Mucosa of descending colon (tissue), 3 donors: Measurements from ENCODE around the gene EDDM13. TPM values are rescaled to one million over a fixed set of nuclear protein-coding genes. Genes with fewer than 3 reads are reported as not detected.

Experiments used
- ATAC-seq: fragments of 200-7000 bp; cut with Tn5 transposase; one replicate; pipeline ENCODE4 v1.9.1; 2020; ENCODE audit warnings: mild to moderate bottlenecking, moderate library complexity
- DNase-seq, 3 donors: peaks; one replicate each; pipeline ENCODE4 v3.0.0-alpha.2; 2020
- H3K36me3 ChIP-seq: fragments of 200-600 bp; one replicate; pipeline ENCODE4 v1.8.0; 2021; ENCODE audit warnings: low read depth, mild to moderate bottlenecking
- H3K4me1 ChIP-seq: fragments of 200-600 bp; one replicate; pipeline ENCODE4 v1.8.0; 2021; ENCODE audit warnings: low read depth, mild to moderate bottlenecking
- H3K4me3 ChIP-seq: fragments of 200-600 bp; one replicate; pipeline ENCODE4 v1.8.0; 2021; ENCODE audit warnings: mild to moderate bottlenecking
- H3K9me3 ChIP-seq: fragments of 200-600 bp; one replicate; pipeline ENCODE4 v1.8.0; 2021; ENCODE audit warnings: mild to moderate bottlenecking
- CTCF ChIP-seq: fragments of 200-600 bp; IDR thresholded peaks from one replicate; pipeline ENCODE4 v1.8.0; 2022; ENCODE audit warnings: antibody characterized with exemption, mild to moderate bottlenecking
- intact Hi-C, 2 donors: fragments of 100-400 bp; cut with DNase I in 1 of 2; cut with micrococcal nuclease in 1 of 2; formaldehyde crosslinking; loops; one replicate each; pipeline versions ENCODE4 v1.11.0 to v1.11.1; 2022; cut with DNase I, micrococcal nuclease
- total RNA-seq, 3 donors: library from RNA; stranded (reverse); fragmentation: NEBNext Ultra II Directional in 2 of 3; extraction: Animal tissue kit (Norgen Biotek cat#: 25700) in 2 of 3; gene quantifications; one replicate each; pipeline versions ENCODE4 v1.2.1 to v1.2.4, GENCODE V29; 2021 to 2023
- donor health status: DM: no; HTN: no; CAD: no; lungs with moderate emphysema.
- donor health status: DM: no; HTN: no; CAD: no.
- donor health status: DM: no; HTN: yes; CAD: no.

The EDDM13 gene
- total RNA-seq, 3 donors from 2014 or later, result not detected

DNA sequence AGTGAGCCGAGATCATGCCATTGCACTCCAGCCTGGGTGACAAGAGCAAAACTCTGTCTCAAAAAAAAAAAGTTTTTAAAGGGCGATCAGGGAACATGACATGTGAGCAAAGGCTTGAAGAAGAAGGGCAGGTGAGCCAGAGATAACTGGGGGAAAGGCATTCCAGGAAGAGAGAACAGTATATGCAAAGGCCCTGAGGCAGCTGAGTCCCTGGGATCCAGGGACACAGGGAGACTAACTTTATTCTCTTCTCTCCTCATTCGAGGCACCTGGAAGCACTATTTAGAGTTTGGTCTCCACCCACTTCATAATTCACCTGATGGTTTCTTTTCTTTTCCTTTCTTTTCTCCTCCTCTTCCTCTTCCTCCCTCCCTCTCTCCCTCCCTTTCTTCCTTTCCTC lies 24.5 kb downstream of the EDDM13 start:
- no peak overlapping the region for H3K4me3 ChIP-seq
- no peak for ATAC-seq
- no peak for DNase-seq
- no peaks in the 10 kb centered on the region for H3K4me1 ChIP-seq
- intact Hi-C loops, result no loop called here
- TF ChIP-seq CTCF, result no peak
- no peaks in the 10 kb centered on the region for H3K36me3 ChIP-seq
- no peaks in the 10 kb centered on the region for H3K9me3 ChIP-seq

DNA sequence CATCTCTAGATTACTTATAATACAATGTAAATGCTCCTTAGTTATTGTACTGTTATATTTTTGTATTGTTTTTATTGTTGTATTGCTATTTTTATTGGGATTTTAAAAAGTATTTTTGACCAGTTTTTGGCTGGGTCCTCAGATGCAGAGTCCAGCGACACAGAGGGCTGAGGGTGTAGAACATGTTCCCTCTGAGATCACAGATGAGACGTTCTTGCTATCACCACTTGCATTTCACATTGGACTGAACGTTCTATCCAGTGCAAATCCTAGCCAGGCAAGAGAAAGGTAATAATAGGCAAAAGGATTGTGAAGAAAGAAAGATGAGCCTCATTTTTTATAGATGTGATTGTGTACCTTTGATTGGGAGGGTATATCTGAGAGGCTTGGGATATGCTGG lies 27.1 kb downstream of the EDDM13 start:
- no peaks in the 10 kb centered on the region for H3K4me1 ChIP-seq
- no peak for DNase-seq
- no peak overlapping the region for H3K4me3 ChIP-seq
- no peaks in the 10 kb centered on the region for H3K9me3 ChIP-seq
- intact Hi-C loops, result no loop called here
- no peak for ATAC-seq
- no peaks in the 10 kb centered on the region for H3K36me3 ChIP-seq
- TF ChIP-seq CTCF, result no peak

DNA sequence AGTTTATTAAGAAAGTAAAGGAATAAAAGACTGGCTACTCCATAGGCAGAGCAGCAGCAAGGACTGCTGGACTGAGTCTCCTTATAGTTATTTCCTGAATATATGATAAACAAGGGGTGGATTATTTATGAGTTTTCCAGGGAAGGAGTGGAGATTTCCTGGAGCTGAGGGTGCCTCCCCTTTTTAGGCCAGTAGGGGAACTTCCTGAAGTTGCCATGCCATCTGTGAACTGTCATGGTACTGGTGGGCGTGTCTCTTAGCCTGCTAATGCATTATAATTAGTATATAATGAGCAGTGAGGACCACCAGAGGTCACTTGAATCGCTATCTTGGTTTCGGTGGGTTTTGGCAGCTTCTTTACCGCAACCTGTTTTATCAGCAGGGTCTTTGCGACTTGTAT lies 28.6 kb downstream of the EDDM13 start:
- DNase-seq (no peak), ATAC-seq (peak; percentile 10)
- H3K4me3 ChIP-seq, result no peak overlapping the region
- intact Hi-C loops, result no loop called here
- TF ChIP-seq CTCF, result no peak
- no peaks in the 10 kb centered on the region for H3K36me3 ChIP-seq
- H3K4me1 ChIP-seq, result no peaks in the 10 kb centered on the region
- no peaks in the 10 kb centered on the region for H3K9me3 ChIP-seq

GRCh38 chr19:56301886-56302620 lies 29.5 kb downstream of the EDDM13 start:
- TF ChIP-seq CTCF, result no peak

DNA sequence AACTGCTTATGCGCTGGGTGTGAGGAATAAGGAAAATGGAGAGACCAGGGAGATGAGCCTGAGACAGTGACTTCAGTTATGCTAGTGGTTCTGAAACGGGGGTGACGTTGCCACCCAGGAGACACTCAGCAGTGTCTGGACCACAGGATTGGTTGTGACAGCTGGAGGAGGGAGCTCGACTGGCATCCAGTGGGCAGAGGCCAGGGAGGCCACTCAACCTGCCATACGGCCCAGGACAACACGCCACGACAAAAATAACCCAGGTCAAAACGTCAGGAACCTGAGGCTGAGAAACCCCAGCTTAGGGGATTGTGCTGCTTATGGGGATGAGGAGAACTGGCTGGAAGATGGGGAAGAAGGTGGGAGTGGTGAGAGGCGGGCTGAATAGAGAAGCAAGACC lies 31.7 kb downstream of the EDDM13 start:
- H3K4me1 ChIP-seq, result no peaks in the 10 kb centered on the region
- TF ChIP-seq CTCF, result no peak
- intact Hi-C loops, result no loop called here
- DNase-seq (no peak), ATAC-seq (no peak)
- no peaks in the 10 kb centered on the region for H3K36me3 ChIP-seq
- H3K9me3 ChIP-seq, result no peaks in the 10 kb centered on the region
- H3K4me3 ChIP-seq, result no peak overlapping the region

More at GRCh38 chr19:56301886-56302620, 29.5 kb downstream of the EDDM13 start:
- Histone ChIP-seq H3K4me1 (no peaks in the 10 kb centered on the region), H3K4me3 (no peak overlapping the region), H3K36me3 (no peaks in the 10 kb centered on the region), H3K9me3 (no peaks in the 10 kb centered on the region)
- intact Hi-C loops, result no loop called here
- DNase-seq (no peak), ATAC-seq (no peak)
